NCI-H460 (cell line): ENCODE measurements around the gene CD82. TPM values are rescaled to one million over a fixed set of nuclear protein-coding genes. Genes with fewer than 3 reads are reported as not detected.

Source experiments
- DNase-seq: peaks from one replicate; pipeline ENCODE4 v3.0.0-alpha.2; 2016; ENCODE audit warnings: low read depth; ENCODE audit errors: extremely low read depth
- polyA plus RNA-seq: library from polyadenylated mRNA; depleted of rRNA; stranded (reverse); fragments of >200 nt; gene quantifications from 2 replicates; pipeline ENCODE4 v1.2.3, GENCODE V29; 2014; cell fraction: nucleus; rRNA removed
- total RNA-seq: library from RNA; depleted of rRNA; stranded (reverse); fragments of >200 nt; shearing (Covaris generic); gene quantifications from 2 replicates; pipeline ENCODE4 v1.2.3, GENCODE V29; 2014; rRNA removed

CD82 gene
- 0.17 and 0.52 TPM in 2 replicates for total RNA-seq
- polyA plus RNA-seq = 0.54 TPM in 1 of 2 replicates, not detected in the other

- peak; percentile 91 for DNase-seq
Observed at GRCh38 chr11:44565211-44565952, at the start of gene CD82. Gene CD82 (plus strand): TSS chr11:44565663. CDS start chr11:44594663, 29,000 bp downstream.

DNA sequence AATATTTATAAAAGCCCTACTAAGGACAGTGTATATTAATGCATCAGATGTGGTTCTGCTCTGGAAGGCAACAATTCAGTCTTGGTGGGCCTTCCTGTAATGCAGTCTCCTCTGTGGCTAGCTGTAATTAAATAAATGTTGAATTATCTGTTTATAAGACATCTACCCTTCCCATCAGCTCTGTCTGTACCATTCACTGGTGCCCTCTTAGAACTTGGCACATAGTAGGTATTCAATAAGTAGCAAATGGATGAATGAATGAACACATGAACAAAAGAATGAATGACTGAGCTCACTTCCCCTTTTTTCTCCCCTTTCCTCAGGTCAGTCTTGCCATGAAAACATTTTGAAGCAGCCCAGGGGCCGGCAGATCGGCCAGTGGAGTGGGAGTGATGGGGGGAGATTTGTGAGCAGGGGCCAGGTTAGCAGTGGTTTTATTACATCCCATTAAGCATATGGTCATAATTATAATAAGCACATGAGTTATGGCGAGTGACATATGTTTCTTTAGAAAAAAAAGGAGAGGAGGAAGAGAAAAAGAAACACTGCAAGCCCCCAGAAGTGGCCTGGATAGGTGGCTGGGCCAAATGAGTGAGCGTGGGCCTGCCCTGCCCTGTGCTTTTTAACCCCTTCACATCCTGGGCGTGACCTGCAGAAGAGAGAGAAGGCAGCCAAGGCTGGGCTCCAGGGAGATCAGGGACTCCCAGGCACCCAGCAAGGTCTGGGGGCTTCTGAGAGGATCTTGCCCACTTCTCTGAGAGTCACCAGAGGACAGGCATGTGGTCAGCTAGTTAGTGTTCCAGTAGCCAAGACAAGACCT is 48.6 kb upstream of the CD82 start:
- no peak for DNase-seq

GRCh38 chr11:44517541-44517940 is 47.9 kb upstream of the CD82 start:
- DNase-seq = no peak

DNA sequence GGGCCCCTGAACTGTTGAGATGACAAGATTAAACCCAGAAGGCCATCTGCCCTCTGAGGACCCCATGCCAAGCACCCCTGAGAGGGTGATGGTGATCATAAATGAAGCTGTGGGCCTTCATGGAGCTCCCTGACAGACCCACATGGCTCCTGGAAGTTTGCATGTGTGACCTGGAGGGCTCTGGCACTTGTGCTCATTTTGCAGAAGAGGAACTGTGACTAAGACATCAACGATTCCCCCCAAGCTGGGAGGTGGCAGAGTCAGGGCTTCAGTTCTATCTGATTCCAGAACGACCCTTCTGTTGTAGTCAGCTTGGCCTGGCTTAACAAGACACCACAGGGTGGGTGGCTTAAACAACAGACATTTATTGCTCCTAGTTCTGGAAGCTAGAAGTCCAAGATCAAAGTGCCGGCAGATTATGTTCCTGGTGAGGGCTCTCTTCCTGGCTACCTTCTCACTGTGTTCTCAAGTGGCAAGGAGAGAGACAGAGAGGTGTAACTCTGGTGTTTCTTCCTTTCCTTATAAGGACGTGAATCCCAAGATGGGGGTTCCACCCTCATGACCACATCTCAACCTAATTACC is 46.4 kb upstream of the CD82 start:
- no peak for DNase-seq

- DNase-seq = no peak
Observed at GRCh38 chr11:44519989-44520737, 45.3 kb upstream of the CD82 start.

GRCh38 chr11:44521148-44521547 is 44.3 kb upstream of the CD82 start:
- DNase-seq = no peak

GRCh38 chr11:44522294-44522693 is 43.2 kb upstream of the CD82 start:
- DNase-seq = no peak

GRCh38 chr11:44524346-44524745 is 41.1 kb upstream of the CD82 start:
- DNase-seq = no peak

DNA sequence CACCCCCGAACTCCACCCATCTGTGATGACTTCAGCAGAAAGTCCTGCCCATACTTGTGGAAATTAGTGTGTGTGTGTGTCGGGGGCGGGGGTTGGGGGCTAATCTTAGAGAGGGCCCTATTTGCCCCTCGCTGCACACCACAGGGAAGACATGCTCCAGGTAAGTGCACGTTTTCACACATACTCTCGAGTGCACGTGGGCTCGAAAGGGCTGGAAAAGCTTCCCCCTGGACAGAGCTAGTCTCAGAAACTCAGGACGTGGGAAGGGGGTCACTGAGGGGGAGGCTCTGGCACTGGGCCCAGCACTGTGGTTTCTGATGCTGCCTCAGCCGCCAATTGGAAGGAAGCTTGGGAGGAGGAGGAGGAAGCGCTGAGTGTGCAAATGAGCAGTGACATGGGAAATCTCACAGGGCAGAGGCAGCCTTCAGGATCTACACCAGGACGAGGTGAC is 40.7 kb upstream of the CD82 start:
- no peak for DNase-seq

DNA sequence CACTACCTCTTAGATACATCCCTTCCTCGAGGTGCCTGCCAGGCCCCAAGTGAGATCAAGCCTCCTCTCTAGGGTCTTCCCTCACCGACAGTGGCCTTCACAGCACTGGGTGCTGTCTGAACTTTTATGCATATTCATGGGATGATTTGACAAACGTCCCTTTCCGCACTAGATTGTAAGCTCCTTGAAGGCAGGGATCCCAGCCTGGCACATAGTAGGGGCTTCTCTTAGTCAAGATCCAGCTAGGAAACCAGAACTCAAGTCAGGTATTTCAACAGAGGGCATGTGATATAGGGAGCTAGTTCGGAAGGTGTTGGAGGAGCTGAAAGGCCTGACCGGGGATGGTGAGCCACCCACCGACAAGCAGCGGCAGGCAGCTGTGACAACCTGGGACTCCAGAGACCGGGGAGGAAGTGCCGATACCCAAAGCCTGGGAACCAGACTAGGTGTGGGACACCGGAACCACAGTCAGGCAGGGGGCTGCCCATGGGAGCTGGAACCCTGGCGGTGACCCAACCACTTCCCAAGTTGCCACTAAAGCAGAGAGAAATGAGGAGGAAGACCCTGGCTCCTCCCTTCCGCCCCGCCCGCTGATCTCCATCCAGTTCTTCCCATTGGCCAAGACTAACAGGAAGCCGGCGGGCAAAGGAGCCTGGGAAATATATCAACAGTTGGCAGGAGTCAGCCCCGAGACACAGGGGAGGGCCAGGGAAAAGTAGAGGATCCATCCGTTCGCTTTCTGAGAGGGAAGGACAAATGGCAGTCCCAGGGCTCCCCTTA is 39.8 kb upstream of the CD82 start:
- DNase-seq = no peak

- no peak for DNase-seq
Observed at GRCh38 chr11:44526438-44526837, 39.0 kb upstream of the CD82 start.

- no peak for DNase-seq
Observed at GRCh38 chr11:44527476-44527875, 38.0 kb upstream of the CD82 start.

GRCh38 chr11:44528103-44528502 is 37.4 kb upstream of the CD82 start:
- no peak for DNase-seq

GRCh38 chr11:44528581-44528980 is 36.9 kb upstream of the CD82 start:
- no peak for DNase-seq

GRCh38 chr11:44529895-44530412 is 35.5 kb upstream of the CD82 start:
- no peak for DNase-seq

DNA sequence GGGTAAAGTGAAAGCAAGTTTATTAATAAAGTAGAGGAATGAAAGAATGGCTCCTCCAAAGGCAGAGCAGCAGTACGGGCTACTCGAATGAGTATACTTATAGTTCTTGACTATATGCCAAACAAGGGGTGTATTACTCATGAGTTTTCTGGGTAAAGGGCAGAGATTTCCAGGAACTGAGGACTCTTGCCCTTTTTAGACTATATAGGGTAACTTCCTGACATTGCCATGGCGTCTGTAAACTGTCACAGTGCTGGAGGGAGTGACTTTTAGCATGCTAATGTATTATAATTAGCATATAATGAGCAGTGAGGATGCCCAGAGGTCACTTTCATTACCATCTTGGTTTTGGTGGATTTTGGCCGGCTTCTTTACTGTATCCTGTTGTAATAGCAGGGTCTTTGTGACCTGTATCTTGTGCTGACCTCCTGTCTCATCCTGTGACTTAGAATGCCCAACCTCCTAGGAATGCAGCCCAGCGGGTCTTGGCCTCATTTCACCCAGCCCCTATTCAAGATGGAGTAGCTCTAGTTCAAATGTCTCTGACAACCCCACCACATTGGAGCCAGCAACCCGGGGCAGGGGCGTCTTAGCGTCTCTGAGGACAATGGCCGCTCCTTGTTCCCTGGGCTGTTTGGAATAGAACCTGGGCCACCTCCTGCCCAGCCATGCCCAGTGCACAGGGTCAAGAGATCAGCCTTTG is 34.9 kb upstream of the CD82 start:
- DNase-seq = no peak

GRCh38 chr11:44531116-44531504 is 34.4 kb upstream of the CD82 start:
- no peak for DNase-seq

- DNase-seq = no peak
Observed at GRCh38 chr11:44531636-44532035, 33.8 kb upstream of the CD82 start.

- no peak for DNase-seq
Observed at GRCh38 chr11:44532809-44533208, 32.7 kb upstream of the CD82 start.
